ENCODE measurements around the gene DFFB.

GRCh38 chr1:3906672-3907020 lies 49.4 kb downstream of the DFFB start:
- TF ChIP-seq GATA2 (IDR thresholded peaks at IDR 0.05; ENCODE audit: low read depth, low read length), result no peak
- TF ChIP-seq GATA3 (IDR thresholded peaks at IDR 0.05; ENCODE audit: low read depth, low read length), result no peak
